HCT116 (cell line): ENCODE results near the gene LRP1. TPM values are rescaled to one million over a fixed set of nuclear protein-coding genes. Genes with fewer than 3 reads are reported as not detected.

Source experiments
- ATAC-seq: fragments of 200-7000 bp; cut with Tn5 transposase; 2 replicates; pipeline ENCODE4 v1.9.1; 2020; ENCODE audit warnings: mild to moderate bottlenecking, moderate library complexity
- BruUV-seq: library from RNA; stranded (reverse); fragments of 400-500 nt; replicated peaks from 2 replicates; lab custom pipeline; 2021; lab: Mats Ljungman, UMichigan
- CTCF ChIA-PET: fragments of 300-600 bp; sonication (Branson Sonifier 250); formaldehyde crosslinking; loops from one replicate; lab custom pipeline; 2021; ENCODE audit warnings: antibody characterized with exemption; lab: Charles Lee
- POLR2A ChIA-PET: fragments of 300-600, 350-600 bp; sonication (Branson Sonifier 250); formaldehyde crosslinking; loops from one replicate; lab custom pipeline; 2021; ENCODE audit warnings: antibody characterized with exemption; lab: Charles Lee
- RAD21 ChIA-PET, 2 experiments: fragments of 300-600 bp; sonication (Branson Sonifier 250); formaldehyde crosslinking; loops; one replicate each; lab custom pipeline; 2023; ENCODE audit warnings: low total read pairs in 2 of 2; ENCODE audit not compliant: uncharacterized antibody in 2 of 2, unreplicated experiment in 2 of 2, low non-redundant PET in 1 of 2; lab: Charles Lee
- DNase-seq: peaks from one replicate; pipeline ENCODE4 v3.0.0-alpha.2; 2010; ENCODE audit warnings: low read depth, low spot score
- H2AFZ ChIP-seq: fragments of 200-600 bp; shearing (Covaris generic), sonication (generic); 2 replicates; pipeline ENCODE4 v1.6.1; 2017; ENCODE audit warnings: low read depth, mixed run types, mixed read lengths, antibody characterized with exemption, low read length; ENCODE audit not compliant: poor library complexity, severe bottlenecking
- H3K27ac ChIP-seq: 2 replicates; pipeline ENCODE4 v1.5.1; 2012; ENCODE audit warnings: low read depth, low read length
- H3K27me3 ChIP-seq: fragments of 200-600 bp; sonication (generic); 2 replicates; pipeline ENCODE4 v1.6.1; 2016; ENCODE audit warnings: mixed run types, low read length, mixed read lengths; ENCODE audit not compliant: insufficient read depth
- H3K36me3 ChIP-seq, 2 experiments: fragments of 200-500 bp in 1 of 2; fragments of 200-600 bp in 1 of 2; sonication (Bioruptor generic) in 1 of 2; sonication (generic) in 1 of 2; 2 replicates each; pipeline versions ENCODE4 v1.5.1 to v1.6.1; 2014 to 2016; ENCODE audit warnings: low read length in 2 of 2, inconsistent platforms in 1 of 2, mixed read lengths in 1 of 2, mixed run types in 1 of 2; ENCODE audit not compliant: insufficient read depth in 2 of 2, control insufficient read depth in 1 of 2
- H3K4me1 ChIP-seq, 2 experiments: fragments of 200-600 bp in 1 of 2; sonication (generic) in 1 of 2; 2 replicates each; pipeline versions ENCODE4 v1.5.1 to v1.6.1; 2012 to 2017; ENCODE audit warnings: low read length in 2 of 2, inconsistent platforms in 1 of 2, mild to moderate bottlenecking in 1 of 2, mixed read lengths in 1 of 2, mixed run types in 1 of 2, moderate library complexity in 1 of 2; ENCODE audit not compliant: insufficient read depth in 2 of 2, control insufficient read depth in 1 of 2
- H3K4me2 ChIP-seq: fragments of 200-600 bp; sonication (generic); 2 replicates; pipeline ENCODE4 v1.6.1; 2017; ENCODE audit warnings: mixed run types, low read length, mixed read lengths
- H3K4me3 ChIP-seq, 2 experiments: fragments of 200-600 bp in 1 of 2; sonication (generic) in 1 of 2; replicated peaks in 1 of 2; 2 replicates each; pipeline ENCODE4 v1.5.1; 2011 to 2016; ENCODE audit warnings: low read length in 2 of 2, control low read depth in 1 of 2, low read depth in 1 of 2, mild to moderate bottlenecking in 1 of 2, mixed read lengths in 1 of 2, mixed run types in 1 of 2
- H3K79me2 ChIP-seq: fragments of 200-600 bp; sonication (generic); 2 replicates; pipeline ENCODE4 v1.6.1; 2017; ENCODE audit warnings: mild to moderate bottlenecking, mixed run types, low read length, moderate library complexity, mixed read lengths; ENCODE audit not compliant: insufficient read depth
- H3K9ac ChIP-seq: fragments of 200-600 bp; sonication (generic); 2 replicates; pipeline ENCODE4 v1.6.1; 2016; ENCODE audit warnings: low read length, mixed read lengths
- H3K9me2 ChIP-seq: fragments of 200-600 bp; sonication (generic), shearing (Covaris generic); 2 replicates; pipeline ENCODE4 v1.6.1; 2017; ENCODE audit warnings: mixed run types, mild to moderate bottlenecking, moderate library complexity; ENCODE audit not compliant: insufficient read depth
- H3K9me3 ChIP-seq, 2 experiments: fragments of 200-500 bp in 1 of 2; fragments of 200-600 bp in 1 of 2; sonication (Bioruptor generic) in 1 of 2; sonication (generic) in 1 of 2; 2 replicates each; pipeline ENCODE4 v1.6.1; 2014 to 2017; ENCODE audit warnings: low read length in 2 of 2, mixed read lengths in 2 of 2, inconsistent platforms in 1 of 2, low read depth in 1 of 2, mild to moderate bottlenecking in 1 of 2, mixed run types in 1 of 2, moderate library complexity in 1 of 2; ENCODE audit not compliant: control insufficient read depth in 1 of 2, insufficient read depth in 1 of 2
- H4K20me1 ChIP-seq: fragments of 200-600 bp; sonication (generic), shearing (Covaris generic); 2 replicates; pipeline ENCODE4 v1.6.1; 2017; ENCODE audit warnings: mixed run types, mild to moderate bottlenecking, moderate library complexity; ENCODE audit not compliant: insufficient read depth
- ATF3 ChIP-seq: IDR thresholded peaks from 2 replicates; pipeline ENCODE4 v1.6.1; 2012
- CBX3 ChIP-seq: IDR thresholded peaks from 2 replicates; pipeline ENCODE4 v1.6.1; 2012; ENCODE audit warnings: low read depth
- CEBPB ChIP-seq: IDR thresholded peaks from 2 replicates; pipeline ENCODE4 v1.6.1; 2012; ENCODE audit warnings: low read depth
- EGR1 ChIP-seq: IDR thresholded peaks from 2 replicates; pipeline ENCODE4 v1.6.1; 2012; ENCODE audit warnings: low read depth
- POLR2A ChIP-seq: IDR thresholded peaks from 2 replicates; pipeline ENCODE4 v1.7.0; 2011; ENCODE audit warnings: borderline replicate concordance; ENCODE audit not compliant: insufficient read depth, insufficient read length; ENCODE audit errors: extremely low read depth
- POLR2AphosphoS5 ChIP-seq: IDR thresholded peaks from 2 replicates; pipeline ENCODE4 v1.6.1; 2011; ENCODE audit warnings: mild to moderate bottlenecking, low read depth, low read length, moderate library complexity
- REST ChIP-seq: IDR thresholded peaks from 2 replicates; pipeline ENCODE4 v1.6.1; 2012; ENCODE audit warnings: low read depth
- SIN3A ChIP-seq: IDR thresholded peaks from 2 replicates; pipeline ENCODE4 v1.6.1; 2012; ENCODE audit warnings: low read depth
- TCF7L2 ChIP-seq: IDR thresholded peaks from 2 replicates; pipeline ENCODE4 v1.7.0; 2011; ENCODE audit warnings: borderline replicate concordance, inconsistent platforms; ENCODE audit not compliant: insufficient read depth, insufficient read length; ENCODE audit errors: extremely low read depth
- ZBTB33 ChIP-seq: IDR thresholded peaks from 2 replicates; pipeline ENCODE4 v1.6.1; 2011; ENCODE audit warnings: mild to moderate bottlenecking, low read length, moderate library complexity; ENCODE audit not compliant: insufficient replicate concordance; ENCODE audit errors: extremely low read depth
- intact Hi-C: fragments of 100-400 bp; cut with micrococcal nuclease; formaldehyde crosslinking; loops from 2 replicates; pipeline ENCODE4 v1.10.0; 2022
- total RNA-seq: library from RNA; stranded (reverse); gene quantifications from one replicate; pipeline ENCODE4 v1.2.1, GENCODE V29; 2021; ENCODE audit not compliant: unreplicated experiment
- TF ChIP-seq, protein P1 (sequence below): IDR thresholded peaks from 2 replicates; pipeline ENCODE4 v1.6.1; 2012
- TF ChIP-seq, protein P2 (sequence below), 3 experiments: fragments of 200-600 bp in 1 of 3; sonication (generic) in 1 of 3; IDR thresholded peaks in 2 of 3; conservative IDR thresholded peaks in 1 of 3; 2 replicates each; pipeline ENCODE4 v1.5.1; 2012 to 2017; ENCODE audit warnings: low read depth in 2 of 3, low read length in 2 of 3, antibody characterized with exemption in 1 of 3, borderline replicate concordance in 1 of 3, control low read depth in 1 of 3, mild to moderate bottlenecking in 1 of 3, mixed read lengths in 1 of 3, mixed run types in 1 of 3, moderate library complexity in 1 of 3; ENCODE audit not compliant: insufficient read depth in 1 of 3

The LRP1 gene
- total RNA-seq, 1 experiment from 2014 or later: 12.0 TPM

DNA sequence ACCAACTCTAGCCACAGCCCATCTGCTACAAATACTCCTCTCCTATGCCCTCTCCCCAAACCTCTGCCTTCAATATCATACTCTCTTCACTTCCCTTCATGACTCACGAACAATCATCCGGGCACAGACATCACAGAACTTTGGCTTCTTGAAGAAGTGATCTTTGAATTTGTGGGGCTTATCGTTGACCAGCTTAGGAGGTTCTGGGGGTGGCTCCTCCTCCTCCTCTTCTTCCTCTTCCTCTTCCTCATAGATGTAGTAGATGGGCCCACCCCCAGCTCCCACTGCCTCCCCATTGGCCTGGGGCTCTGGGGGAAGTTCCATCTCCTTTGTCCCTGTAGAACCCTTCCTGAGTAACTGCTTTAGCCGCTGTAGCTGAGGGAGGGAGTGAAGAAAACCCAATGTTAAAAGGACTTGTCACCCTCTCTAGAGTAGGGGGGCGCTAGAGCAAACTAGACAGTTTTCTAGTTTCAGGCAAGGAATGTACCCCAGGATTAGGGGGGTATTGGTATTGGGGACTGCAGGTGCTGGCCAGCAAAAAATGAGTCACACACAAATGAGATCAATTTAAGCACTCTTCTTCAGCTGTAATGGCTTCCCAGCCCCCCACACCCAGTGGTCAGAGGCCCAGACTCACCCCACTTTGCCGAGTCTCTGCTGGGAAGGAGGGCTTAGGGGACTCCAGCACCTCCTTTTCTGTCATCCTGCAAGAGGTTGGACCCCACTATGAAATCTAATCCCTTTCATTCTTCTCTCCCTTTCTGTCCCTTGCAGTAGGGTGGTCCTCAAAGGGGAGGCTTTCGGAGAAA is 120.9 kb downstream of the LRP1 start:
- Histone ChIP-seq H3K27ac (no peak overlapping the region), H3K9ac (no peak overlapping the region), H3K36me3 (no peaks in the 10 kb centered on the region), H4K20me1 (no peaks in the 10 kb centered on the region), H3K27me3 (no peaks in the 10 kb centered on the region), H3K4me3 (no peak overlapping the region), H3K9me3 (no peaks in the 10 kb centered on the region), H3K9me2 (no peaks in the 10 kb centered on the region), H3K4me2 (no peak overlapping the region), H3K79me2 (no peaks in the 10 kb centered on the region), H2AFZ (no peak overlapping the region), H3K4me1 (peaks cover 18 to 21% of the 10 kb centered on the region in 2 experiments)
- ChIA-PET POLR2A (no interaction called here), RAD21 (no interaction called here), CTCF (no interaction called here)
- BruUV-seq: no TSS peak
- DNase-seq: no peak
- TF ChIP-seq REST (no peak), CBX3 (no peak), TCF7L2 (no peak), SIN3A (no peak), ZBTB33 (no peak), ATF3 (no peak), POLR2A (no peak), EGR1 (no peak), CEBPB (no peak), POLR2AphosphoS5 (no peak)
- TF ChIP-seq, protein P1, sequence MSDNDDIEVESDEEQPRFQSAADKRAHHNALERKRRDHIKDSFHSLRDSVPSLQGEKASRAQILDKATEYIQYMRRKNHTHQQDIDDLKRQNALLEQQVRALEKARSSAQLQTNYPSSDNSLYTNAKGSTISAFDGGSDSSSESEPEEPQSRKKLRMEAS: no peak
- TF ChIP-seq, protein P2, sequence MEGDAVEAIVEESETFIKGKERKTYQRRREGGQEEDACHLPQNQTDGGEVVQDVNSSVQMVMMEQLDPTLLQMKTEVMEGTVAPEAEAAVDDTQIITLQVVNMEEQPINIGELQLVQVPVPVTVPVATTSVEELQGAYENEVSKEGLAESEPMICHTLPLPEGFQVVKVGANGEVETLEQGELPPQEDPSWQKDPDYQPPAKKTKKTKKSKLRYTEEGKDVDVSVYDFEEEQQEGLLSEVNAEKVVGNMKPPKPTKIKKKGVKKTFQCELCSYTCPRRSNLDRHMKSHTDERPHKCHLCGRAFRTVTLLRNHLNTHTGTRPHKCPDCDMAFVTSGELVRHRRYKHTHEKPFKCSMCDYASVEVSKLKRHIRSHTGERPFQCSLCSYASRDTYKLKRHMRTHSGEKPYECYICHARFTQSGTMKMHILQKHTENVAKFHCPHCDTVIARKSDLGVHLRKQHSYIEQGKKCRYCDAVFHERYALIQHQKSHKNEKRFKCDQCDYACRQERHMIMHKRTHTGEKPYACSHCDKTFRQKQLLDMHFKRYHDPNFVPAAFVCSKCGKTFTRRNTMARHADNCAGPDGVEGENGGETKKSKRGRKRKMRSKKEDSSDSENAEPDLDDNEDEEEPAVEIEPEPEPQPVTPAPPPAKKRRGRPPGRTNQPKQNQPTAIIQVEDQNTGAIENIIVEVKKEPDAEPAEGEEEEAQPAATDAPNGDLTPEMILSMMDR (IDR thresholded peaks at IDR 0.05 in 2 of 3, conservative IDR thresholded peaks at IDR 0.05 in 1 of 3; ENCODE audit: borderline replicate concordance in 1 of 3, insufficient read depth in 1 of 3, low read depth in 2 of 3, low read length in 2 of 3): no peak
- no peak for ATAC-seq
- intact Hi-C loops: loop anchor here (10.0 kb wide), 1 partner anchor 124 kb away; the partner anchor contains the start of gene LRP1
